SK-N-SH (cell line): ENCODE measurements around the gene IL31. TPM values are rescaled to one million over a fixed set of nuclear protein-coding genes. Genes with fewer than 3 reads are reported as not detected.

ENCODE experiments used
- CTCF ChIA-PET: fragments of 300-600, 350-600 bp; formaldehyde crosslinking; extraction: SDS; loops from one replicate; lab custom pipeline; 2021; lab: Yijun Ruan, JAX
- POLR2A ChIA-PET: fragments of 350-600 bp; sonication (Branson Sonifier 250); formaldehyde crosslinking; extraction: SDS; loops from one replicate; lab custom pipeline; 2020; ENCODE audit warnings: antibody characterized with exemption, inconsistent platforms; lab: Yijun Ruan, JAX
- DNase-seq: peaks from one replicate; pipeline ENCODE4 v3.0.0; 2012
- H2AFZ ChIP-seq: fragments of 200-600 bp; sonication (generic); 2 replicates; pipeline ENCODE4 v1.8.1; 2016; ENCODE audit warnings: antibody characterized with exemption, mild to moderate bottlenecking, low read depth
- H3F3A ChIP-seq: fragments of 200-600 bp; sonication (generic); replicated peaks from 2 replicates; pipeline ENCODE3; 2016; ENCODE audit warnings: antibody characterized with exemption, mild to moderate bottlenecking; ENCODE audit not compliant: insufficient read depth
- H3K27ac ChIP-seq, 2 experiments: fragments of 200-500 bp in 1 of 2; fragments of 200-600 bp in 1 of 2; sonication (Bioruptor generic) in 1 of 2; sonication (generic), shearing (Covaris generic) in 1 of 2; 2 replicates each; pipeline versions ENCODE4 v1.5.1 to v1.6.1; 2014 to 2016; ENCODE audit warnings: low read depth in 2 of 2, inconsistent platforms in 1 of 2, low read length in 1 of 2, mild to moderate bottlenecking in 1 of 2, mixed read lengths in 1 of 2
- H3K27me3 ChIP-seq: fragments of 200-600 bp; sonication (generic), shearing (Covaris generic); 2 replicates; pipeline ENCODE4 v1.6.1; 2016; ENCODE audit warnings: mixed run types; ENCODE audit not compliant: insufficient read depth
- H3K36me3 ChIP-seq, 2 experiments: fragments of 200-500 bp in 1 of 2; fragments of 200-600 bp in 1 of 2; sonication (Bioruptor generic) in 1 of 2; sonication (generic) in 1 of 2; replicated peaks in 1 of 2; 2 replicates each; pipeline versions ENCODE3 to v1.5.1; 2014 to 2016; ENCODE audit warnings: low read length in 1 of 2, mild to moderate bottlenecking in 1 of 2; ENCODE audit not compliant: insufficient read depth in 2 of 2, control insufficient read depth in 1 of 2
- H3K4me1 ChIP-seq, 2 experiments: fragments of 200-500 bp in 1 of 2; fragments of 200-600 bp in 1 of 2; sonication (Bioruptor generic) in 1 of 2; sonication (generic), shearing (Covaris generic) in 1 of 2; 2 replicates each; pipeline versions ENCODE4 v1.5.1 to v1.6.1; 2014 to 2016; ENCODE audit warnings: low read depth in 1 of 2, low read length in 1 of 2, mixed run types in 1 of 2; ENCODE audit not compliant: insufficient read depth in 2 of 2, control insufficient read depth in 1 of 2
- H3K4me2 ChIP-seq: fragments of 200-600 bp; sonication (generic), shearing (Covaris generic); 2 replicates; pipeline ENCODE4 v1.6.1; 2017; ENCODE audit warnings: mixed run types
- H3K4me3 ChIP-seq, 2 experiments: fragments of 200-500 bp in 1 of 2; fragments of 200-600 bp in 1 of 2; sonication (Bioruptor generic) in 1 of 2; sonication (generic), shearing (Covaris generic) in 1 of 2; 2 replicates each; pipeline versions ENCODE4 v1.5.1 to v1.8.1; 2014 to 2016; ENCODE audit warnings: low read depth in 2 of 2, inconsistent platforms in 1 of 2, low read length in 1 of 2, mild to moderate bottlenecking in 1 of 2, mixed read lengths in 1 of 2, moderate library complexity in 1 of 2
- H3K79me2 ChIP-seq: fragments of 200-600 bp; sonication (generic); 2 replicates; pipeline ENCODE4 v1.8.1; 2017; ENCODE audit warnings: mild to moderate bottlenecking; ENCODE audit not compliant: insufficient read depth
- H3K9ac ChIP-seq: fragments of 200-600 bp; sonication (generic); 2 replicates; pipeline ENCODE4 v1.6.1; 2017; ENCODE audit warnings: mixed run types
- H3K9me2 ChIP-seq: fragments of 200-600 bp; sonication (generic); 2 replicates; pipeline ENCODE4 v1.6.1; 2017; ENCODE audit warnings: mixed run types
- H3K9me3 ChIP-seq: fragments of 200-600 bp; sonication (generic); 2 replicates; pipeline ENCODE4 v1.6.1; 2017; ENCODE audit warnings: mixed run types, mild to moderate bottlenecking, moderate library complexity
- H4K20me1 ChIP-seq: fragments of 200-600 bp; sonication (generic); 2 replicates; pipeline ENCODE4 v1.6.1; 2017; ENCODE audit warnings: mild to moderate bottlenecking, mixed run types; ENCODE audit not compliant: insufficient read depth
- EP300 ChIP-seq, 2 experiments: IDR thresholded peaks; 2 replicates each; pipeline versions ENCODE4 v1.4.0 to v1.6.1; 2012; ENCODE audit warnings: borderline replicate concordance in 1 of 2, low read depth in 1 of 2, low read length in 1 of 2
- EZH2phosphoT487 ChIP-seq: fragments of 200-600 bp; sonication (generic); IDR thresholded peaks from 2 replicates; pipeline ENCODE4 v1.6.1; 2017; ENCODE audit warnings: low read depth, mixed run types, mild to moderate bottlenecking, antibody characterized with exemption, moderate library complexity, borderline replicate concordance
- FOSL2 ChIP-seq: IDR thresholded peaks from 2 replicates; pipeline ENCODE4 v1.4.0; 2012; ENCODE audit warnings: low read depth, mild to moderate bottlenecking, moderate library complexity, borderline replicate concordance
- FOXJ3 ChIP-seq: sonication (generic); formaldehyde crosslinking; IDR thresholded peaks from 2 replicates; pipeline ENCODE4 v1.5.1; 2020; ENCODE audit warnings: mild to moderate bottlenecking, missing genetic modification reagents
- FOXM1 ChIP-seq: IDR thresholded peaks from 2 replicates; pipeline ENCODE4 v1.4.0; 2012; ENCODE audit warnings: low read depth, mild to moderate bottlenecking
- GATA2 ChIP-seq: sonication (generic); formaldehyde crosslinking; IDR thresholded peaks from 2 replicates; pipeline ENCODE4 v1.5.0; 2020; ENCODE audit warnings: mild to moderate bottlenecking, missing genetic modification reagents
- MEF2A ChIP-seq: IDR thresholded peaks from 2 replicates; pipeline ENCODE4 v1.4.0; 2012; ENCODE audit warnings: low read depth, borderline replicate concordance
- NFIC ChIP-seq: IDR thresholded peaks from 2 replicates; pipeline ENCODE4 v1.4.0; 2012; ENCODE audit warnings: borderline replicate concordance
- POLR2AphosphoS5 ChIP-seq: IDR thresholded peaks from 2 replicates; pipeline ENCODE4 v1.6.1; 2012; ENCODE audit warnings: low read depth, low read length
- RAD21 ChIP-seq: IDR thresholded peaks from 2 replicates; pipeline ENCODE4 v1.6.1; 2012; ENCODE audit warnings: mild to moderate bottlenecking, low read length
- RCOR1 ChIP-seq: fragments of 150-350 bp; IDR thresholded peaks from 2 replicates; pipeline ENCODE4 v1.6.1; 2017; ENCODE audit warnings: antibody characterized with exemption, low read length
- TCF12 ChIP-seq: IDR thresholded peaks from 2 replicates; pipeline ENCODE4 v1.4.0; 2012
- TEAD4 ChIP-seq: IDR thresholded peaks from 2 replicates; pipeline ENCODE4 v1.4.0; 2012; ENCODE audit warnings: mild to moderate bottlenecking, borderline replicate concordance; ENCODE audit not compliant: insufficient read depth
- WGBS: methylation state at CpG from one replicate; pipeline ENCODE4 v1.1.6; 2017; ENCODE audit warnings: low lambda C conversion rate; 5-methylcytosine and 5-hydroxymethylcytosine counted together
- polyA plus RNA-seq, 3 experiments: library from polyadenylated mRNA; depleted of rRNA; stranded (reverse); fragments of >200 nt; gene quantifications; 2 replicates each; pipeline ENCODE4 v1.2.3, GENCODE V29; 2012
- TF ChIP-seq, protein P1 (sequence below): fragments of 150-350 bp; IDR thresholded peaks from 2 replicates; pipeline ENCODE4 v1.6.1; 2017; ENCODE audit warnings: antibody characterized with exemption, low read length, low read depth, borderline replicate concordance
- TF ChIP-seq, protein P2 (sequence below): IDR thresholded peaks from 2 replicates; pipeline ENCODE4 v1.4.0; 2012; ENCODE audit warnings: low read depth
- TF ChIP-seq, protein P3 (sequence below): IDR thresholded peaks from 2 replicates; pipeline ENCODE4 v1.4.0; 2012; ENCODE audit warnings: low read depth, borderline replicate concordance
- TF ChIP-seq, protein P4 (sequence below): IDR thresholded peaks from 2 replicates; pipeline ENCODE4; 2012

IL31 gene
- polyA plus RNA-seq, 1 of the 3 experiments (the other 2 are of a cell fraction): not detected

DNA sequence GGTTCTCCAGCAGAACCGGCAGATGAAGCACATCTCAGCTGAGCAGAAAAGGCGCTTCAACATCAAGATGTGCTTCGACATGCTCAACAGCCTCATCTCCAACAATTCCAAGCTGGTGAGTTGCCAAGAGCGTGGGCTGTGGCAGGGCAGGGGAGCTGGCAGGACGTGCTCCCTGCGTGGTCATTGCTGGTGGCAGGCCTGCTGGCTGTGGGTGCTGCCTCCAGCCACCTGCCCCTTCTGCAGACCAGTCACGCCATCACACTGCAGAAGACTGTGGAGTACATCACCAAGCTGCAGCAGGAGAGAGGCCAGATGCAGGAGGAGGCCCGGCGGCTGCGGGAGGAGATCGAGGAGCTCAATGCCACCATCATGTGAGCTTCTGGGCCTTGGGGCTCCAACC, 35.8 kb downstream of the IL31 start:
- no peak for DNase-seq
- no peak for TF ChIP-seq RCOR1
- TF ChIP-seq, protein P1, sequence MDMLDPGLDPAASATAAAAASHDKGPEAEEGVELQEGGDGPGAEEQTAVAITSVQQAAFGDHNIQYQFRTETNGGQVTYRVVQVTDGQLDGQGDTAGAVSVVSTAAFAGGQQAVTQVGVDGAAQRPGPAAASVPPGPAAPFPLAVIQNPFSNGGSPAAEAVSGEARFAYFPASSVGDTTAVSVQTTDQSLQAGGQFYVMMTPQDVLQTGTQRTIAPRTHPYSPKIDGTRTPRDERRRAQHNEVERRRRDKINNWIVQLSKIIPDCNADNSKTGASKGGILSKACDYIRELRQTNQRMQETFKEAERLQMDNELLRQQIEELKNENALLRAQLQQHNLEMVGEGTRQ: no peak
- TF ChIP-seq EZH2phosphoT487: no peak
- no peak for TF ChIP-seq MEF2A
- TF ChIP-seq, protein P2, sequence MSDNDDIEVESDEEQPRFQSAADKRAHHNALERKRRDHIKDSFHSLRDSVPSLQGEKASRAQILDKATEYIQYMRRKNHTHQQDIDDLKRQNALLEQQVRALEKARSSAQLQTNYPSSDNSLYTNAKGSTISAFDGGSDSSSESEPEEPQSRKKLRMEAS: no peak
- TF ChIP-seq, protein P3, sequence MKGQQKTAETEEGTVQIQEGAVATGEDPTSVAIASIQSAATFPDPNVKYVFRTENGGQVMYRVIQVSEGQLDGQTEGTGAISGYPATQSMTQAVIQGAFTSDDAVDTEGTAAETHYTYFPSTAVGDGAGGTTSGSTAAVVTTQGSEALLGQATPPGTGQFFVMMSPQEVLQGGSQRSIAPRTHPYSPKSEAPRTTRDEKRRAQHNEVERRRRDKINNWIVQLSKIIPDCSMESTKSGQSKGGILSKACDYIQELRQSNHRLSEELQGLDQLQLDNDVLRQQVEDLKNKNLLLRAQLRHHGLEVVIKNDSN: no peak
- no peak for TF ChIP-seq FOSL2
- TF ChIP-seq FOXJ3 (CRISPR knock-in tag): no peak
- TF ChIP-seq FOXM1: no peak
- TF ChIP-seq, protein P4, sequence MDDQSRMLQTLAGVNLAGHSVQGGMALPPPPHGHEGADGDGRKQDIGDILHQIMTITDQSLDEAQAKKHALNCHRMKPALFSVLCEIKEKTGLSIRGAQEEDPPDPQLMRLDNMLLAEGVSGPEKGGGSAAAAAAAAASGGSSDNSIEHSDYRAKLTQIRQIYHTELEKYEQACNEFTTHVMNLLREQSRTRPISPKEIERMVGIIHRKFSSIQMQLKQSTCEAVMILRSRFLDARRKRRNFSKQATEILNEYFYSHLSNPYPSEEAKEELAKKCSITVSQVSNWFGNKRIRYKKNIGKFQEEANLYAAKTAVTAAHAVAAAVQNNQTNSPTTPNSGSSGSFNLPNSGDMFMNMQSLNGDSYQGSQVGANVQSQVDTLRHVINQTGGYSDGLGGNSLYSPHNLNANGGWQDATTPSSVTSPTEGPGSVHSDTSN: no peak
- TF ChIP-seq GATA2: no peak
- no peak for TF ChIP-seq POLR2AphosphoS5
- TF ChIP-seq TEAD4: no peak
- TF ChIP-seq NFIC: no peak
- TF ChIP-seq EP300 (IDR thresholded peaks at IDR 0.05; ENCODE audit: borderline replicate concordance in 1 of 2, low read depth in 1 of 2, low read length in 1 of 2): no peak
- TF ChIP-seq TCF12: no peak
- no peak for TF ChIP-seq RAD21
- H3K4me2 ChIP-seq: no peak overlapping the region
- H3K4me1 ChIP-seq: no peaks in the 10 kb centered on the region
- H3K9me2 ChIP-seq: no peaks in the 10 kb centered on the region
- H3K79me2 ChIP-seq: no peaks in the 10 kb centered on the region
- no peaks in the 10 kb centered on the region for H3F3A ChIP-seq
- POLR2A ChIA-PET: interaction anchor here (0.8 kb wide), 1 partner anchor 11 kb away, joined by 3 read pairs; no protein-coding TSS in a partner anchor
- H3K9me3 ChIP-seq: no peaks in the 10 kb centered on the region
- H3K9ac ChIP-seq: no peak overlapping the region
- H4K20me1 ChIP-seq: no peaks in the 10 kb centered on the region
- H3K27me3 ChIP-seq: no peaks in the 10 kb centered on the region
- no peak overlapping the region for H3K27ac ChIP-seq
- CTCF ChIA-PET: interaction anchor here (0.8 to 2.3 kb wide), 6 partner anchors 10 to 218 kb away, joined by 3 to 11 read pairs (median 5); no protein-coding TSS in a partner anchor
- WGBS: 98% methylated on average over 10 of the region's 11 CpGs
- H3K36me3 ChIP-seq: peaks cover 17 to 53% of the 10 kb centered on the region in 2 experiments
- H3K4me3 ChIP-seq: no peak overlapping the region
- no peak overlapping the region for H2AFZ ChIP-seq
